Uterus (tissue), 2 donors: ENCODE measurements around the gene SLC9A1.

Experiments
- CTCF ChIP-seq, 4 experiments: fragments of 200-600 bp in 2 of 4; fragments of 450-650 bp in 2 of 4; sonication (generic) in 2 of 4; IDR thresholded peaks; one replicate each; pipeline ENCODE4 v1.5.1; 2016 to 2019; ENCODE audit warnings: antibody characterized with exemption in 4 of 4, mild to moderate bottlenecking in 2 of 4, moderate library complexity in 1 of 4
- POLR2A ChIP-seq, 2 donors: fragments of 450-650 bp; IDR thresholded peaks; one replicate each; pipeline ENCODE4 v1.6.1; 2016; ENCODE audit warnings: antibody characterized with exemption in 2 of 2, mild to moderate bottlenecking in 1 of 2, moderate library complexity in 1 of 2

GRCh38 chr1:27154469-27154990, 395 bp downstream of the SLC9A1 start:
- no peak for TF ChIP-seq CTCF (IDR thresholded peaks at IDR 0.05)
- no peak for TF ChIP-seq POLR2A (IDR thresholded peaks at IDR 0.05)
